Measurements from ENCODE around the gene LLPH.
A peak's percentile ranks its signal among the peaks of the same experiment; 100 is the strongest.

The LLPH gene

DNA sequence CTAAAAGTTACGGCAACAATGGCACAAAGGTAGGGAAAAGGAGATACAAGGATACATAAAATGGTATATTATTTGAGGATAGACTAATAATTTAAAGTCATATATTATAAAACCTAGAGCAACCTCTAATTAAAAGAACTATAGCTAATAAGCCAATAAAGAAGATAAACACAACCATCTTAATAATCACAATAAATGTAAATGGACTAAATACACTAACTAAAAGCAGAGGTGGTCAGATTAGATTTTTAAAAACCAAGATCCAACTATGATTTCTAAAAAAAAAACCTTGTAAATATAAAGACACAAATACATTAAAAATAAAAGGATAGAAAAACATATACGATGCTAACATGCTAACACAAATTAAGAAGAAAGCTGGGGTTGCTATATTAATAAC is 10.7 kb upstream of the LLPH start:
- DNase-seq, result no peak

DNA sequence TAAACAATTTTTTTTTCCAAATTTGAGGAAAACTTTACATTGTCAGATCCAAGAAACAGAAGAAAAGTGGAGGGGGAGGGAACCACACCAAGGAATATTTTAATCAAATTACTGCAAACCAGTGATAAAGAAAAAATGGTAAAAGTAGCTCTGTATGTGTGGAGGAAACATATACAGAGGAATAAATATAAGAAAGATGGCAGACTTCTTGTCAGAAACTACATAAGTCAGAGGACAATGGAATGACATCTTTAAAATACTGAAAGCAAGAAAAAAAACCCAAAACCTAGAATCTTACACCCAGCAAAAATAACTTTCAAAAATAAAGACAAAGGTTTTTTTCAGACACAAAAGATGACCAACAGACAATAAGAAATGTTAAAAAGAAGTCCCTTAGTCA is 10.2 kb upstream of the LLPH start:
- DNase-seq, result no peak

DNA sequence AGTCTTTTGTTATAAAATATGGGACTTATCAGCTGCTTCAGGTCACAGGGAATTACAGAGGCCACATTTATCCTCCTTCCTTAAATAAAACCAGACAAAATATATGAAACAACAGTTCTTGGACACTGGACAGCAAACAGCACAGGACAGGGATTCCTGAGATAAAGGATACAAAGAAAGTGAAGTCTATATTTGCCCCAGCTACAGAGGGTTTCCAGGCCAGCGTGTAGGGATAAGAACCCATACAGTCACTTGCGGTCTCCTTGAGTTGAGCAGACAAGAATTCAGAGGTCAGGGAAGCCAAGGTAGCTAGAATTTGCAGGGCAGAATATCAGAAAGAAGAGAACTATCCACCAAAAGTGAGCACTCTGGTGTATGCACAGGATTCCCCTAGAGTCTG is 8.8 kb upstream of the LLPH start:
- no peak for DNase-seq

DNA sequence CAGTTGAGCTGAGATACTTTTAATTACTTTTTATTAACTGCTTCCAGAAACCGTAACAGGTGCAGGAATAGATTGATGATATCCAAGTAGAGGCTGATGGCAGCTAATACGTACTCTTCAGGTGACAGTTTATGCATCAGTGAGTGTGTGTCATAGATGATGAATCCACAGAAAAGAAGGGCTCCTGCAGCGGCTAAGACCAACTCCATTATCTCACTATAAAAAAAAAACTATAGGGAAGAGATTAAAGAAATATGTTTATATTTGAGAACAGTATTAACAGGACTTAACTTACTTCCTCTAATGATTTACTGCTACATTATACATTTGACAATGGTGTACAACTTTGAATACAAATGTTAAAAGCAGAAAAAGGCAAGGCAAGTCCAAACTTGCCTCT is 7.4 kb upstream of the LLPH start:
- no peak for DNase-seq

DNA sequence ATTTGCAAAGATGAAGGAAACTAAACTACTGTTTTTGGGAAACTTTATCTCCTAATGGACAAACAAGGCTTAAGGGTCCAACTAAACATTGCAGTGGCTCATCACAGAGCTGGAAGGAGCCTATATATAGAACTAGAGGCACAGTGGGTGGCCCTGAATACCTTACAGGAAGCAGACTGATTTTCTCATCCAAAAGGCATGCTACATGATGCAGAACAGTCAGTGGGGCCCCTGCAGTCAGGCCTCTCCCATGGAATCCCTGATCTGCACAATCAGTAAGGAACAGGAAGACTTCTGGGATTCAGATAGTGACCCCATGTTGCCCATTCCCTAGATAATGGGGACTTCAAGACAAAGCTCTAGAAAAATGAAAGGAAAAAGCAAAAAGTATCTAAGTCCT is 1.9 kb upstream of the LLPH start:
- no peak for DNase-seq

DNA sequence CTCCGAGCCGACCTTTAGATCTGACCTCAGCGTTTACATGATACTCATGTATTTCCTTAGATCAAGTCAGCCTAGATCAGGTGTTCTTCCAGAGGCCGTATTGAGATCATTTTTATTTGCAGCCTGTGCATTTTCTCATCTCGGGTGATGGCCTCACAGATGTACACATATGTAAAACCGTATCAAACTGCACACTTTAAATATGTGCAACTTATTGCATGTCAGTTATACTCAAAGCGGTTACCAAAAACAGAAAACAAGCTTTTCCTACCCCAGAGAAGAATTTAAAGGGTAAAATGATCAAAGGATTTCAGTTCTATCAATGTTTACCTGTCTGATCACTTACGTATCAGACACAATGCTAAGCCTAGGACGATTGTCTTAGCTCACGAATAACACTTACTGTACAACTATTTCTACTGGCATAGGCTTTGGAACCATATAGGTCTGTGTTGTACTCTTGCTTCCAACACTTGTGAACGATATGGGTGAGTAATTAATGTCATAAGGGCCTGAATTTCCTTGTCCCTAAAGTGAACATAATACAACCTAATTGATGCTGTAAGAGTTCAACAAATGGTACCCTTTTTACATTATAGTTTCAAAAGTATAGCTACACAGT is 628 bp upstream of the LLPH start:
- no peak for DNase-seq

DNA sequence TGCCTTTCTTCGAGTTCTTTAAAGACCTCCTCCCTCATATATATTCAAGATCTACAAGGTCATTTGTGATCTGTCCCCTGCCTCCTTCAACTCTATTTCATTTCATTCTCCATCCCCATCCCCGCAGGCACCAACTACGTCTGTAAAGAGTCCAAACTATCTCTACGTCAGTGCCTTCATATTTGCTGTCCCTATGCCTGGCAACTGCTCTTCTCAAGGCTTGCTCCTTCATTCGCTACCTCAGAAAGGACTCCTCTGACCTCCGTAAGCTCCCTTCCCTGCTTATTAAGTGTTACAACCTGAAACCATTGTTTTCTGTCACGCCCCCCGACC is 650 bp downstream of the LLPH start:
- DNase-seq, result no peak

DNA sequence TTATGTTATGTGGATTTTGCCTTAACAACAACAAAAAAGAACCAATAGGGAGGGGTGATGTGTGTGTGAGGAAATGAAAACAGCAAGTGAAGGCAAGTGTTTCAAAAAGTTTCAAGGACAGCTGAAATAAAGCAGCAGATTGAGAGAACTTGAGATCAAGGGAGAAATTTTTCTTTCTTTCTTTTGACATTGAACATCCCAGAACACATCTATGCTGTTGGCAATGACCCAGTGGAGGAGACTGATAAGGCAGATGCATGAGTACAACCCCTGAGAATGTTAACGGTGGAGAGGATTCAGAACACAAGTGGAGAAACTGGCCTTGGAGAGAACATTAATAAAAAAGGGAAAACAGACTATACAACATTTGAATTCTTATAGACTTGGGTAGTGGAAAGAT is 2.9 kb downstream of the LLPH start:
- DNase-seq, result no peak

DNA sequence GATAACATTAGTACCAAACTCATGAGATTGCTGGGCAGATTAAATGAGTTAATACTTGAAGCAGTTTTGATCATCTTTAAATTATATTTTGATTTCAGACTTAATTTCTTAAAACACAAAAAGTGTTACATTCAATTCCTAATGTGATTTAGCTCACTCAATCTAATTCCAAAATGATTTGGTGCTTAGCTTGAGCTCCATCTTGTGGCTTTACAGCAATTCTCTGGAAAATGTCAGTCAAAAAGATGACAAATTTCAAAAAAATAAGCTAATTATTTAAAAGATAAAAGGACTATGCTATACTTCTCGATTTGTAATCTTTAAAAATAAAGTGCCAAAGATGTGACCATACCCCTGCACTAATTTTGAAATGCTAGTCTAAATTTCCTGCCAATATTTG is 10.1 kb downstream of the LLPH start:
- no peak for DNase-seq

DNA sequence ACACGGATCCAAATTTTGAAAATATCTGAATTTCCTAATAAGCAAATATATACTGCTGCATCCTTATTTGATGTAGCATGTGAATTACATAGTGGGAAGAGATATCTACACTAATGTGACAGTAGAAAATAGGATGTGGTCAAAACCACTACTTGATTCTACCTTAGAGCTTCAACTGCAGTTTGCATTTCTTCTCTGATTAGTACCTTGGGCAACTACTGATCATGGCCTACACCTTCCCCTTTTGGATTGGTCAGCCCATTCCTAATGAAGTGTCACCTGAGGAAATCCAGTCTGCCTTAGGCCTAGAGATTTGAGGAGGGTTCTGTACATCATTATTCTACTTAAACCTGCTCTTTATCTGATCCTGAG is 10.7 kb downstream of the LLPH start:
- no peak for DNase-seq

DNA sequence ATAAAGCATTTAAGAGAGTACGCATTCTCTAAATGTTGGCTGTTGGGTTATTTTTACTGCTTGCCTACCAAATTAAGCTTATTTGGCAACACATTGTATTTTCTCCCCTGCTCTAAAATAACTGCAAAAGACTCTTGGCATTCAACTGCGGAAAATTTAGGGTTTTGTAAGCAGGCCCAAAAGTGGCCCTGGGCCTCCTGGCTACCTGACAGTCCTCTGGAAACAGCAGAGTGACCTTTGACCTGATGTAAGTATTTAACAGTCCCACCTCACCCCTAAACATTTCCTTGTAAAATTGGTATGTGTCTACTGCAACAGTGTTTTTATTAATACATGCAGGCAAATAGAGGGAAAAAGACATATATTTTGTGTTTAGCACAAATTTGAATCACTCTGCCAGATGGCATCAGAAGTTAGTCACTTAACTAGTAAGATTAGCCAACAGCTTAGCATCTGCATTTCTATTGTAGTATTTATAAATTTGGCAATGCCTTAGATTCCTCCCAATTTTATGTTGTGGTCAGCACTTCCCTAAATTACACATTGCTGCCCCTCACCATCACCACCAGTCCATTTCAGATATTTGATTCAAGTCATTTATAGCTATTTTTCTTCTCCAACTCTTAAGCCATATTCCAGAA is 11.2 kb downstream of the LLPH start:
- DNase-seq, result no peak

DNA sequence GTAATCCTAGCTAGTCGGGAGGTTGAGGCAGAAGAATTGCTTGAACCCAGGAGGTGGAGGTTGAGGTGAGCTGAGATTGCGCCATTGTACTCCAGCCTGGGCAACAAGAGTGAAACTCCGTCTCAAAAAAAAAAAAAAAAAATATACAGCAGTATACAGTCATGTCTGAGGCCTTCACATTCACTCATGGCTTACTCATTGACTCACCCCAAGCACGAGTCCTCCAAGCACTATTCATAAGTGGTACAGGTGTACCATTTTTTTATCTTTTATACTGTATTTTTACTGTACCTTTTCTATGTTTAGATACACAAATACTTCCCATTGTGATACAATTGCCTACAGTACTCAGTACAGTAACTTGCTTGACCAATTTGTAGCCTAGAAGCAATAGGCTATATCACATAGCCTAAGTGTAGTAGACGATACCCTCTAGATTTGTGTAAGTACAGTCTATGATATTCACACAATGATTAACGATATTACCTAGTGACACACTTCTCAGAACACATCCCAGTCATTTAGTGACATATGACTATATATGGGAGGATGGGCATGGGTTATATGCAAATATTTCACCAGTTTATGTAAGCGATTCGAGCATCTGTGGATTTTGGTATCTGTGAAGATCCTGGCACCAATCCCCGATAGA is 12.2 kb downstream of the LLPH start:
- DNase-seq, result no peak

DNA sequence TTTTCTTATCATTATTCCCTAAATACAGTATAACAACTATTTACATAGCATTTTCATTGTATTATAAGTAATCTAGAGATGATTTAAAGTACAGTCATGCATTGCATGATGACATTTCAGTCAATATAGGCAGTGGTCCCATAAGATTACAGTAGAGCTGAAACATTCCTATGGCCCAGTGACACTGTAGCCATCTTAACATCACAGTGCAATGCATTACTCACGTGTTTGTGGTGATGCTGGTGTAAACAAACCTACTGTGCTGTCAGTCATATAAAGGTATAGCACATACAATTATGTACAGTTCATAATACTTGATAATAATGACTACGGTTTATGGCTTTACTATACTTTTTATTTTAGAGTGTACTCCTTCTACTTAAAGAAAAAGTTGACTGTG is 13.3 kb downstream of the LLPH start:
- no peak for DNase-seq

DNA sequence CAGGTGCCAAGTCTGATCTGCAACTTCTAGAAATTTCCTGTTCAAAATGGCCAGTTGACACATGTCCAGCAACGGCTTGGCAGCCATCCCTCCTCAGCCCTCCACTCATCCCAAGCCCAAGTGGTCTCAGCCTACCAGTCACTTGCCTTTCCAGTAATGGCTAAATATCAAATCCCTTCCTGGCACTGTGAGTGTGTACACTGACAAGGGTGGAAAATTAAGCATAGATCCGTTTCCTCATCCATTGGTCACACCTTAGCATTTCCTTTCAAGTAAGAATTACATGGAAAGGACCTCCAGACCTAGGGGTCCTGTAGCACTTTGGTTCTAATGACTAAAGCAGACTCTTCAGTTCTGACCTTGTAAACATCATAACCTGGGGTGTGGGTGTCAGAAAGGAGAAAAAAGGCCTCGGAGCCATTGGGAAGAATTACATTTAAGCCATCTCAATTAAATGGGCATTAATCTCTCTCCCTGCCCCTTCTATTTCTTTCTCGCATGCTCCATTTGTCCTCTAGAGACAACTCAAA is 15.4 kb downstream of the LLPH start:
- DNase-seq, result no peak

DNA sequence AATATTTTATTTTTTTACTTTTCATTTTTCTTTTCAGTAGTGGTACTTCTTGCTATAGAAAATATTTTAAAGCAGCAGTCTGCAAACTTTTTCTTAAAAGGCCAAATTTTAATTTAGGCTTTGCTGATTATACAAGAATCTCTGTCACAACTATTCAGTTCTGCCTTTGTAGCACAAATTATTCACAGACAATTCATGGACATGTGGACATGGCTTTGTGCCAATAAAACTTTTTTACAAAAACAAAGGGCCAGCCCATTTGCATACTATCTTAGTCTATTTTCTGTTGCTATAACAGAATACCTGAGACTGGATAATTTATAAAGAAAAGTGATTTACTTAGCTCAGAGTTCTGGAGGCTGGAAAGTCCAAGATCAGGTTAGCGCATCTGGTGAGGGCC is 17.1 kb downstream of the LLPH start:
- no peak for DNase-seq

DNA sequence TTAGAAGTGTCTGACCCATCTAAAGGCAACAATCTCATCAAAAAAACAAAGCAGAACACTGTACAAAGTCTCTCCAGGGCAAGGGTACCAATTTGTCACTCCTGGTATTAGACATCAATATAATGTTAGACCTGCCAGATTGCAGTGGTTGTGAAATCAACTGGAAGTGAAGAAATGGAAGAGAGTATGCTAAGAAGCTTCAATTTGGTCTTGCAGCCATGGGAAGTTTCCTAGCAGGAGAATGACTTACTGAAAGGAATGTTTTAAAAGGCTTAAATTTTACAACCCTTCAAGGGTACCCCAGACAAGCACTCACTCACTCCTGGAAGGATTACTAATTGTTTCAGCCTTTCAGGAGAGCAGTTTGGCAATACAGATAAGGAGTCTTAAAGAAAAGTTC is 18.9 kb downstream of the LLPH start:
- no peak for DNase-seq

DNA sequence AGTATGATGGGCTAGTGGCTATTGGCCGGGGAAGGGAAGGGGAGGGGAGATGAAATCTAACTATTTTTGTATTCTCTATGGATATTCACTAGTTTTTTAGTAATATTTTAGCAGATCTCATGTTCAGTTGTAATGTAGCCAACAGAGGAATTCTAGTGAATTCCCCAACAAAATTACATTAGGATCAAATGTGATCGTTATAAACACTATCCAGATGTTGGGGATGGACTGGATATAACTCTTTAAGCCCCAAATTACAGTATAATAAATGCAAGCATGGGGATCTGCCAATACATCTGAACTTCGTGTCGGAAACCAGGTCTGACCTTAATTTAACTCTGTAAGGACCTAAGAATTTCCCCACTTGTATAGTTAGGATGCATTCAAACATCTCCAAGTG is 21.5 kb downstream of the LLPH start:
- no peak for DNase-seq

DNA sequence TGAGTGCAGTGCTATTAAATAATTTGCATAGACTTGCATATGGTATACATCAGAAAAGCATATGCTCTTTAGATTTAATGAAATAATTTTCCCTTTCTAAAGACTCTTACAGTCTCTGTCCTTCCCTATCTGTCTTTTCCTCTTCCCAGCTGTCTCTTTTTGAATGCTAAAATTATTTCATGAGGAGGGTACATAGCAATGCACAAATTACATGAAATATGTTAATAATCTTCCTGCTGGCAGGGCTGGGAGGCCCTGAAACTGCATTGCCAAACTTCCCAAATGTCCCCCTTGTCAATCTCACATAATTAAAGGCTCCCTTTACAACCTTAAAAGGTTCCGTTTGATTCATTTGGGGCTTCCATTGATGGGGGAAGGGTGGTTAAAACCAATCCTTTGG is 22.2 kb downstream of the LLPH start:
- DNase-seq, result no peak

DNA sequence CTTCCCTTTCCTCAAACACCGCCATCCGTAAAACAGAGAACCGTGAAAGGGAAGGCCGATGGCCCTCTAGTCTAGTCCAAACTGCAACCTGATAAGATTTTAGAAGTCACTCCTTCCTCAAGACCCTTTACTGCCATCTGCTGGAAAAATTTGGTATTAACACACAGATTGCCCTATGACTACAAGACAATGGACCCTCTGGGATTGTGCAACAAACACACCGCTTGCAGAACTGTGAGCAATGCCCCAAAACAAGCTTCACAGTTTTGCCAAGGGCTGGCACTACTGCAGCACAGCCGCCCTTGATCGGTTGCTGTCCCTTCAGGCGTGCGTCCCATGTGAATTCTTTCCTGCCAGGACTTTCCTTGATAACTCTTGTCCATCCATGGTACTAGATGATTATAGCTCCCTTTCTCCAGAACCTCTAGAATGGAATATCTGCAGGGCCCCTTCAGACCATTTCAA is 23.1 kb downstream of the LLPH start:
- DNase-seq, result peak; percentile 49

DNA sequence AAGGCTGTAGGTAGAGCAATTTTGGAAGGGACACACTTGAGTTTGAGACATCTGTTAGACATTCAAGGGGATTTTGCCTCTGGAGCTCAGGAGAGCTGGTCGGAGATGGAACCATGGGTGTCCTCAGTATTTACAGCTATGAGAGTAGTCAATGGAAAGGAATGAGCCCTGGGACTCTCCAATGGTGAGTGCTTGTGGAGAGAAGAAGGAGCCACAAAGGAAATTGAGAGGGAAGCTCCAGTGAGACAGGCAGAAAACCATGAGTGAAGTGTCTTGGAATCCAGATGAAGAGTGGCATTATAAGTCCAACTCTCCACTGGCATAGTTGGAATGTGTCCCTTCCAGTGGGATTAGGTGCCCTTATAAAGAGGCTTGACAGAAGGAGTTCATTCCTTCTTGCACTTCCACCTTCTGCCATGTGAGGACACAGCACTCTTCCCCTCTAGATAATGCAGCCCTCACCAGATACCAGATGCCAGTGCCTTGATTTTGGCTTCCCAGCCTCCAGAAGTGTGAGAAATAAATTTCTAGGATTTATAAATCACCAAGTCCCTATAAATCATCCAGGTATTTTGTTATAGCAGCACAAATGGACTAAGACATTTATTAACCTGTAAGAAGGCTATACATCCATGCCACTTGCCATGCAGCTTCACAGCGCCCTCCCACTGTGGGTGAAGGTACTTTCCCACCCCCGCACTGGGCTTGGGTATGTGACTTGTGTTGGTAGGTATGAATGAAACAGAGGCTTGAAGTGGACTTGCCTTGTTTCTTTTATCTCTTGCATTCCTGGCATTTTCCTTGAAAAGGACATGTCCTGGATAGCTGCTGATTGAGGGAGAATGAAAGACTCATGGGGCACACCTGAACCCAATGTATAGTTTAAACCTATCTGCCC is 27.3 kb downstream of the LLPH start:
- no peak for DNase-seq

DNA sequence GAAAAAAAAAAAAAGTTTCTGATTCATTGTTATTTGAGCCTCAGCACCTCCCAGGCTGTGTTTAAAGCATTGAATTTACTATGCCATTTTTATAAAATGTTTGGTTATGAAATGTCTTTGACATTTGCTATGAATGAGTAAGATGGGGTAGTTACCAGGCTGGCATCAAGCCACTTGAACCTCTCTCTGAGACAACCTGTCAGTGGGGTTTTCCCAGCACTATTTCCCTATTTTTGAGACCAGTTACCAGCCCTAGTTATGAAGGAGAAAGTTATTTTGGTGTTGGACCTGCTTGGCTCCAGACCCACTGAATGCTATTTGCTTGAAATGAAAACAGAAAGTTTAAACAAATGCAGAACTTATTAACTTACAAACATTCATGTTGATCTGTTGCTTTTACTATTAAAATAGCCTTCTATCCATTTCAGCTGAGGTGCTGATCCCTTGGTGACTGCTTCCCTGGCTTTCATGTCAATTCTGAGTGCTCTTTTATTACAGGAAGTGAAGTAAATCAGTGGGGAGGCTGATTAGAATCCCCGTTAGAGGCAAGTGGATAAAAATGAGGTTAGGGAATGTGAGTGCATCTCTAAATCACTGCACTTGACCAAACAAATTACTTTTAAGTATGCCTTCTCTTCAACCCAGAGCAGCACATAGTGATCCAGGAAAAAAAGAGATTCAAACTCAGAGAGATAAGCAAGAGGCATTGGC is 37.8 kb downstream of the LLPH start:
- no peak for DNase-seq

DNA sequence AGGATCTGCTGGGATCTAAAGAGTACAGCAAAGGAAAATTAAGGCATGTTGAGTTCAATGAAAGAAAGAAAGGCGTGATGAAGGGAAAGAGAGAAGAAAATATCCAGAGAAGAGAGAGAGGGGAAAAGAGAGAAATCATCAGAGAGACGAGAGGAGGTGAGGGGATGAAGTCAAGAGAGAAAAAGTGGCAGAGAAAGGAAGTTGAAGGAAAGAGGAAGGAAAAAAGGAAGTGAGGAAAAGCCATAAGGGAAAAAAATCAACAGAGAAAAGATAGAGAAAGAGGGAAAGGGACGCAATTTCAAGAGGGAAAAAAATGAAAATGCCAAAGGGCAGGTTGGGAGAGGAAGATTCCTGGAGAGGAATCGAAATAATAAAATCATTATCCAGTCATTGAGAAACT is 40.4 kb downstream of the LLPH start:
- no peak for DNase-seq
